HAP-1 (cell line): Measurements from ENCODE around the gene LRRTM1.

Experiments used
- DNase-seq, 2 experiments: peaks; one replicate each; pipeline ENCODE4 v3.0.0-alpha.2; 2016 to 2020; ENCODE audit warnings: low spot score in 2 of 2
- H3K27me3 ChIP-seq: fragments of 250-450 bp; sonication (Bioruptor Pico); 2 replicates; pipeline ENCODE4 v1.5.1; 2020; ENCODE audit warnings: low read depth, mild to moderate bottlenecking, moderate library complexity
- H3K36me3 ChIP-seq: fragments of 250-450 bp; sonication (Bioruptor Pico); replicated peaks from 2 replicates; pipeline ENCODE4 v1.5.1; 2020; ENCODE audit warnings: mild to moderate bottlenecking
- H3K4me1 ChIP-seq: fragments of 250-450 bp; sonication (Bioruptor Pico); 2 replicates; pipeline ENCODE4 v1.5.1; 2020; ENCODE audit warnings: mild to moderate bottlenecking
- H3K4me3 ChIP-seq: fragments of 250-450 bp; sonication (Bioruptor Pico); 2 replicates; pipeline ENCODE4 v1.5.1; 2020; ENCODE audit warnings: mild to moderate bottlenecking, moderate library complexity
- H3K9me3 ChIP-seq: fragments of 250-450 bp; sonication (Bioruptor Pico); 2 replicates; pipeline ENCODE4 v1.5.1; 2020; ENCODE audit warnings: mild to moderate bottlenecking, moderate library complexity
- in situ Hi-C: fragments of 300-500 bp; cut with MboI; formaldehyde crosslinking; loops from 3 replicates; pipeline ENCODE4 v1.14.3; 2020; ENCODE audit warnings: low sequenced_read_pairs, inconsistent platforms, mixed read lengths

LRRTM1 gene

GRCh38 chr2:80303909-80304837 lies at the start of gene LRRTM1:
TSS of gene LRRTM1 (minus strand) at chr2:80304752. CDS start at chr2:80303819, 933 bp downstream.
- Histone ChIP-seq H3K27me3 (peaks cover 15% of the 10 kb centered on the region), H3K36me3 (no peaks in the 10 kb centered on the region), H3K4me1 (no peaks in the 10 kb centered on the region), H3K9me3 (no peaks in the 10 kb centered on the region), H3K4me3 (peak within 1 kb of the TSS; percentile 31)
- in situ Hi-C loops = no loop called here
- DNase-seq = peak in 1 of 2 experiments; percentile 48

GRCh38 chr2:80351231-80351630 lies 46.7 kb upstream of the LRRTM1 start:
- no peak overlapping the region for H3K4me3 ChIP-seq
- no peaks in the 10 kb centered on the region for H3K9me3 ChIP-seq
- no peaks in the 10 kb centered on the region for H3K36me3 ChIP-seq
- no peak for DNase-seq
- H3K4me1 ChIP-seq = no peaks in the 10 kb centered on the region
- in situ Hi-C loops = no loop called here
- no peaks in the 10 kb centered on the region for H3K27me3 ChIP-seq

GRCh38 chr2:80348953-80349352 lies 44.4 kb upstream of the LRRTM1 start:
- in situ Hi-C loops = no loop called here
- Histone ChIP-seq H3K4me3 (no peak overlapping the region), H3K36me3 (no peaks in the 10 kb centered on the region), H3K27me3 (no peaks in the 10 kb centered on the region), H3K9me3 (no peaks in the 10 kb centered on the region), H3K4me1 (no peaks in the 10 kb centered on the region)
- DNase-seq = no peak

- Histone ChIP-seq H3K9me3 (no peaks in the 10 kb centered on the region), H3K4me3 (no peak overlapping the region), H3K27me3 (no peaks in the 10 kb centered on the region), H3K36me3 (no peaks in the 10 kb centered on the region), H3K4me1 (no peaks in the 10 kb centered on the region)
- no peak for DNase-seq
- in situ Hi-C loops = no loop called here
These were observed 43.5 kb upstream of the LRRTM1 start for GRCh38 chr2:80348078-80348477.

GRCh38 chr2:80340022-80340421 lies 35.5 kb upstream of the LRRTM1 start:
- in situ Hi-C loops = no loop called here
- Histone ChIP-seq H3K4me1 (no peaks in the 10 kb centered on the region), H3K36me3 (no peaks in the 10 kb centered on the region), H3K9me3 (no peaks in the 10 kb centered on the region), H3K27me3 (no peaks in the 10 kb centered on the region), H3K4me3 (no peak overlapping the region)
- no peak for DNase-seq

- no peak for DNase-seq
- no peaks in the 10 kb centered on the region for H3K36me3 ChIP-seq
- H3K9me3 ChIP-seq = no peaks in the 10 kb centered on the region
- no peaks in the 10 kb centered on the region for H3K27me3 ChIP-seq
- H3K4me3 ChIP-seq = no peak overlapping the region
- H3K4me1 ChIP-seq = no peaks in the 10 kb centered on the region
- in situ Hi-C loops = no loop called here
These were observed 34.2 kb upstream of the LRRTM1 start for GRCh38 chr2:80338794-80339193.

GRCh38 chr2:80335411-80335810 lies 30.9 kb upstream of the LRRTM1 start:
- Histone ChIP-seq H3K4me3 (no peak overlapping the region), H3K9me3 (no peaks in the 10 kb centered on the region), H3K27me3 (no peaks in the 10 kb centered on the region), H3K36me3 (no peaks in the 10 kb centered on the region), H3K4me1 (no peaks in the 10 kb centered on the region)
- in situ Hi-C loops = no loop called here
- DNase-seq = no peak

- Histone ChIP-seq H3K9me3 (no peaks in the 10 kb centered on the region), H3K4me3 (no peak overlapping the region), H3K4me1 (no peaks in the 10 kb centered on the region), H3K27me3 (no peaks in the 10 kb centered on the region), H3K36me3 (no peaks in the 10 kb centered on the region)
- no peak for DNase-seq
- in situ Hi-C loops = no loop called here
These were observed 29.3 kb upstream of the LRRTM1 start for GRCh38 chr2:80333886-80334285.

- no peak for DNase-seq
- H3K27me3 ChIP-seq = no peaks in the 10 kb centered on the region
- no peaks in the 10 kb centered on the region for H3K4me1 ChIP-seq
- in situ Hi-C loops = no loop called here
- no peak overlapping the region for H3K4me3 ChIP-seq
- H3K9me3 ChIP-seq = no peaks in the 10 kb centered on the region
- H3K36me3 ChIP-seq = no peaks in the 10 kb centered on the region
These were observed 26.2 kb upstream of the LRRTM1 start for GRCh38 chr2:80330527-80331450.

- Histone ChIP-seq H3K4me3 (no peak overlapping the region), H3K36me3 (no peaks in the 10 kb centered on the region), H3K9me3 (no peaks in the 10 kb centered on the region), H3K27me3 (no peaks in the 10 kb centered on the region), H3K4me1 (no peaks in the 10 kb centered on the region)
- in situ Hi-C loops = no loop called here
- no peak for DNase-seq
These were observed 24.9 kb upstream of the LRRTM1 start for GRCh38 chr2:80329491-80329890.

- Histone ChIP-seq H3K9me3 (no peaks in the 10 kb centered on the region), H3K4me3 (no peak overlapping the region), H3K36me3 (no peaks in the 10 kb centered on the region), H3K4me1 (no peaks in the 10 kb centered on the region), H3K27me3 (no peaks in the 10 kb centered on the region)
- in situ Hi-C loops = no loop called here
- DNase-seq = no peak
These were observed 23.6 kb upstream of the LRRTM1 start for GRCh38 chr2:80328159-80328571.

GRCh38 chr2:80326861-80327260 lies 22.3 kb upstream of the LRRTM1 start:
- no peaks in the 10 kb centered on the region for H3K27me3 ChIP-seq
- H3K36me3 ChIP-seq = no peaks in the 10 kb centered on the region
- H3K4me3 ChIP-seq = no peak overlapping the region
- in situ Hi-C loops = no loop called here
- no peak for DNase-seq
- no peaks in the 10 kb centered on the region for H3K4me1 ChIP-seq
- H3K9me3 ChIP-seq = no peaks in the 10 kb centered on the region

- in situ Hi-C loops = no loop called here
These were observed 21.7 kb upstream of the LRRTM1 start for GRCh38 chr2:80326214-80326613.

GRCh38 chr2:80324525-80324924 lies 20.0 kb upstream of the LRRTM1 start:
- Histone ChIP-seq H3K4me1 (no peaks in the 10 kb centered on the region), H3K4me3 (no peak overlapping the region), H3K9me3 (no peaks in the 10 kb centered on the region), H3K27me3 (no peaks in the 10 kb centered on the region), H3K36me3 (no peaks in the 10 kb centered on the region)
- in situ Hi-C loops = no loop called here
- DNase-seq = no peak

More at GRCh38 chr2:80326214-80326613, 21.7 kb upstream of the LRRTM1 start:
- Histone ChIP-seq H3K9me3 (no peaks in the 10 kb centered on the region), H3K4me1 (no peaks in the 10 kb centered on the region), H3K27me3 (no peaks in the 10 kb centered on the region), H3K4me3 (no peak overlapping the region), H3K36me3 (no peaks in the 10 kb centered on the region)
- peak in 1 of 2 experiments; percentile 22 for DNase-seq
